SK-N-SH (cell line): Measurements from ENCODE around the gene GBP1.

Source experiments
- CTCF ChIP-seq: fragments of 200-600 bp; sonication (generic); IDR thresholded peaks from 2 replicates; pipeline ENCODE4 v1.6.1; 2017; ENCODE audit warnings: antibody characterized with exemption, mild to moderate bottlenecking, moderate library complexity
- NRF1 ChIP-seq: IDR thresholded peaks from 2 replicates; pipeline ENCODE4 v1.6.1; 2012; ENCODE audit warnings: low read depth, mild to moderate bottlenecking, low read length
- ZBTB33 ChIP-seq: IDR thresholded peaks from 2 replicates; pipeline ENCODE4 v1.4.0; 2012; ENCODE audit warnings: low read depth, borderline replicate concordance

- TF ChIP-seq NRF1 (no peak), ZBTB33 (no peak), CTCF (no peak)
These were observed 17.3 kb downstream of the GBP1 start for GRCh38 chr1:89047734-89048133.
